GM21786 (cell line): Measurements from ENCODE around the gene SIRPA.

ENCODE experiments used
- ATAC-seq: cut with Tn5 transposase; IDR thresholded peaks from one replicate; pipeline ENCODE4 v1.9.1; 2021; ENCODE audit not compliant: unreplicated experiment

Gene SIRPA

DNA sequence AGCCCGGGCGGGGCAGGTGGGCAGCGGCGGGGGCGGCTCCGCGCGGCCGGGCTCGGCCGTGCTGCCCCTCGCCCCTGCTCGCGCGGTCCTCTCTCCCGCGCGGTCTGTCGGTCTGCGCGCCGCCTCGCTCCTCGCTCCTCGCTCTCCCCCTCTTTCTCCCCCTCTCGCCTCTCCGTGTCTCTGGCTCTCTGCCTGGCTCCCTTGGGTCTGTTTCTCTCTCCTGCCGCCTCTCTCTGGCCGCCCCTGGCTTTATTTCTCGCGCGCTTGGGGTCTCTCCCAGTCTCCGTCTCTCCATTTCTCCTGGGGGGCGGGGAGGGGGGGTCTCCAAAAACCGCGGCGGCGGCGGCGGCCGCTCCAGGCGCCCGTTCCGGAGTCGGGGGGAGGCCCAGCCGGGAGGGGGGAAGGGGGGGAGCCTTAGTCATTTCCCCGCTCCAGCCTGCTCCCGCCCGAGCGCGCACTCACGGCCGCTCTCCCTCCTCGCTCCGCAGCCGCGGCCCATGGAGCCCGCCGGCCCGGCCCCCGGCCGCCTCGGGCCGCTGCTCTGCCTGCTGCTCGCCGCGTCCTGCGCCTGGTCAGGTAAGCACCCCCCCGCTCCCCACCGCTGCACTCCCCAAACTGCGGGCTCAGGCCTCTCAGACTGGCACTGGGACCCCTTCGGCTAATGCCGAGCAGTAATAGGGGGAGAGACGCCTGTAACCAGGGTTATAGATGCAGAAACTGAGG, at the start of gene SIRPA:
Gene SIRPA (plus strand): TSS at position 457 of the 723 bp plus-strand sequence. CDS start 41 bp downstream, at position 498.
- no peak for ATAC-seq

DNA sequence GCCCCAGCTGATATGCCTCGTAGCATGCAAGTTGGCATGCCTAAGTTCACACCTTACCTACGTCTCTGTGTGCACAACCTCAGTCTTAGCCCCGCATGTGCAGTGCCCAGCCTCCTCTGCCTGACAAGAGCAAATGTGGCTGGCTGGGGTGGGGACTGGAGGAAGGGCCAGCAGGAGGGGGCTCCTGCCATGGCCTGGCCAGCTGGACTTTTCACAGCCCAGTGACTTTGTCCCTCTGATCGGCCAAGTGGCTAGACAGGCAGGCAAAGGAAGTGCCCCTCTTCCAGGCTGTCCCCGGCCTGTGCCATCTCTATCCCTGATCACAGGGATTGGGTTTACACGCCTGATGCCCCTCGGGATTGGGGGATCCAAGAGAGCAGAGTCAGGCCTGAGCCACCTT, 49.5 kb upstream of the SIRPA start:
- no peak for ATAC-seq

DNA sequence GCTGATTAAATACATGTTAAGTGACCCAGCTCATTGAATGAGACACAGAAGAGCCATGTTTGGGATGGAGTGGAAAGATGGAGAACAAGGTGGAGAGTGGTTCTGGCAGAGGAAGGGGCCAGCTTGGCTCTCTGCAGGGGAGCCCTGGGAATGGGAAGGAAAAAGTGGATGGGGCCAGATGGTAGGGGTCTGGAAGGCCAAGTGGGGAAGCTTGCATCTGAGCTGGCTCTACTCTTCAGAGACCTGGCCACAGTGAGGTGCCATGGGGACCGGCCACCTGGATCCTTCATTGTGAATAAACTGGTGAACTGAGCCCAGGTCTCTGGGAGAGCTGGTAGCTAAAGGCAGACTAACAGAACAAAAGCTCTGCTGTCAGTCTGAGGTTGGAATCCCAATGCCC, 48.9 kb upstream of the SIRPA start:
- no peak for ATAC-seq

DNA sequence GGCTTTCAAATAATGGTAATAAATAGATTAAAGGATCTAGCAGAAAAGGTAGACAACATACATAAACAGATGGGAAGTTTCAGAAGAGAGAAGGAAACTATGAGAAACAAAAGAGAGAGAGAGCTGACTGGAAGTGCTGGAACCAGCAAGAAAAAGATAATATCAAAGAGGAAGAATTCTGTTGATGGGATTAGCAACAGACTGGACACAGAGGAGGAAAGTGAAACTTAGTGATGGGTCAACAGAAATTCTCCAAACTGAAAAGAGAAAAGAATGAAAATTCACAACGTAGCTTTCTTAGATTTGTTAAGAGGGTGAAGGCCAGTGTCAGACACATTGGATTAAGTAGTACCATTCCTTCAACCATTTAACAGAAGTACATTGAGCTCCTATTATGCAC, 48.3 kb upstream of the SIRPA start:
- ATAC-seq: no peak

DNA sequence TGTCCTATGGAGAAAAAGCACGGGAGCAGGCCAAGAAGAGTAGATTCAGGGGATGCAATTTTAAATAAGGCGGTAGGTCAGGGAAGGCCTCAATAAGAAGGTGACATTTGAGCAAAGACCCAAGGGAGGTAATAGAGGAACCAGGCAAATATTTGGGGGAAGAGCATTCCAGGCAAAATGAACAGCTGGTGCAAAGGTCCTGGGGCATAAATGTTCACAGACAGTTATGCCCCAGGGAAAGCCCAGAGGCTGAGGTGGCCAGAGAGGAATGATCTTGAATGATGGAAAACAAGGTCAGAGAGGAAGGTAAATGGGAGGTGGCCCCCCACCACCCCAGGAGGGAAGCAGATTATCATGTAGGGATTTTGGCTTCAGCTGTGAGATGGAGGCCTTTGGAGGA, 47.4 kb upstream of the SIRPA start:
- ATAC-seq: no peak

DNA sequence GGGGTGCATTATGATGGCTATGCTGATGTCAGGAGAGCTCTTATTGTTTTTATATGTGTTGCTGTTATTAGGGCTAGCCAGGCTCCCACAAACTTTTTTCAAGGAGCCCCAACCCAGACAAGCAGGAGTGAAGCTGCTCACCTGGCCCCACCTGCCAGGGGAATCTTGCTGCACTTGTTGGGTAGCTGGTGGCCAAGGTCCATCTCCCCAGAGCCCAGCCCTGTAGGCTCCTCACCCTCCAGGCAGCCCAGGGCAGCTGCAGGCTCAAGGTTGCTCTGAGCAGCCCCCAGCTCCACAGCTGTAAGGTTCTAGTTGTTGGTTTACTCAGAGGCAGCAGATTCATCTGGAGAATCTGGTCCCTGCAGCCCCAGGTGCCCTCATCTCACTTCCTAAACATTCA, 46.8 kb upstream of the SIRPA start:
- no peak for ATAC-seq

DNA sequence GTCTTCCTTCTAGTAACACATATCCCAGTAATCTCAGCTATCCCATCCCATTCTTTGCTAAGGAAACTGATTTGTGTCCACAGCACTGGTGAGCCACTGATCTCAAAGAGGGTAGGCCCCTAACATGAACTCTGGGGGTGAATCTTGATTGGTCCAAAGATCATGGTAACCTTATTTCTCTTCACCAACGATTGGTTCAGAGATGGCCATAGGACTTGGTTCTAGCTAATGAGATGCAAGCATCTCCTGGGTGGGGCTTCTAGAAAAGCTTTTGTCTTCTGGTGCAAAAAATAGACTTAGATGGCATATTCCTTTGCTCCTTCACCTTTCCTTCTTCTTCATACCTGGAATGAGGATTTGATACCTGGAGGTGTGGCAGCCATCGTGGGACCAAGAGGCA, 43.8 kb upstream of the SIRPA start:
- no peak for ATAC-seq

DNA sequence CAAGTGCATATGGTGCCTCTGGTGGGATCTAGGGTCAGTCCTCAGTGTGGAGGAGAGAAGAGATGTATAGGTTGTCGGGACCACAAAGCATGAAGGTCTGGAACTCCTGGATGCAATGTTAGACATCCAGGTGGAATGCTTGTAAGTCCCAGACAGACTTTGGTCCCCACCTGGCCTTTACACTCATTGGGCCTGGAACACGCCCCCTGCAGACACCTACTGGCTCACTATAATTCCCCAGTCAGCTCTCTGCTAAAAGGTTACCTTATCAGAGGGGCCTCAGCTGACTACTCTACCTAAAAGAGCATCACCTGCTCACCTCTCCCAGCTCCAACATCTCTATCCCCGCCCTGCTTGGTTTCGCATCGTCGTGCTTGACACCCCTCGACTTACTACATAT, 41.7 kb upstream of the SIRPA start:
- ATAC-seq: no peak

DNA sequence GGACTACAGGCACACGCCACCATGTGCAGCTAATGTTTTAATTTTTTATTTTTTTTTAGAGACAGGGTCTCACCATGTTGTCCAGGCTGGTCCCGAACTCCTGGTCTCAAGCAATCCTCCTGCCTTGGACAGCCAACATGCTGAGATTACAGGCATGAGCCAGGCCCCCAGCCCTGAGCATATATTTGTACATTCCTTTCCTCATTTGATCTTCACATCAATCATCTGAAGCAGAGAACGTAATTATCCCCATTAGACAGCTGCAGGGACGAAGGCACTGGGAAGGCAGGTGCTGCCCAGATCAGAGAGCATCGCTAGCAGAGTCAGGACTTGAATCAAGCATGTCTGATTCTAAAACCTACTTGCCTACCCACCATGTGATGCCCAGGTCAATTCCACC, 41.0 kb upstream of the SIRPA start:
- ATAC-seq: no peak

DNA sequence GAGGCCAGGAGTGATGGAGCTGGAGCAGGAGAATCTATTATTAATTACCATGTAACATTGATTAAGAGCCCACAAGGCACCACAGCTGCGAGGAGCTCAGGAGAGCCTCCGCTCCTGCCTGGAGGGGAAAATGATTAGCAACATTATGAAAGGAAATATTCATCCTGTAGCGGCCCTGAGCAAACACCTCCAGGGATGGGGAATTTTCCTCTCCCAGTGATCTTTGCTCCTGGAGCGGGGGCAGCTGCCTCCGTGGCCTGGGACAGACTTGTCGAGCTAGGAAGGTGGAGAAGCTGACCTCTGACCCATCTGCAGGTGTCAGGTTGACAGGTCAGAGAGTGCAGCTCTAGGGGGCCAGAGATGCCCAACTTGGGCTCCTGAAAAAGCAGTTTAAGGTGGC, 40.1 kb upstream of the SIRPA start:
- no peak for ATAC-seq

DNA sequence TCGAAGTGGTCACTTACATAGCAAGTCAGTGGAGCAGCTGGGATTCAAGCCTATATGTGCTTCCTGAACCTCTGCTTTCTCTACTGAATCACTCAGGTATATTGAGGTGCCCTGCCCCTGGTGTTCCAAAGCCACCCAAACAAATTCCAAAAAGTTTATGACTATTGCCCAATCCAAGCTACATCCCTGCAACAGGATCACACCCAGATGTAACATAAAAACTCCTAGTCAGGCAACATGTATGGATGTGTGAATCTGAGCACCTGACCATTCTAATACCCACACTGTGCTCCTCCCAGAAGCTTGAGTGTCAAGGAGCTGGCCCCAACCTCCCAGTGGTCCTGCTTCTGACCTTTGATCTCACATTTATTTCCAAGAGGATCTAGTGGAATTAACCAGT, 39.5 kb upstream of the SIRPA start:
- no peak for ATAC-seq

DNA sequence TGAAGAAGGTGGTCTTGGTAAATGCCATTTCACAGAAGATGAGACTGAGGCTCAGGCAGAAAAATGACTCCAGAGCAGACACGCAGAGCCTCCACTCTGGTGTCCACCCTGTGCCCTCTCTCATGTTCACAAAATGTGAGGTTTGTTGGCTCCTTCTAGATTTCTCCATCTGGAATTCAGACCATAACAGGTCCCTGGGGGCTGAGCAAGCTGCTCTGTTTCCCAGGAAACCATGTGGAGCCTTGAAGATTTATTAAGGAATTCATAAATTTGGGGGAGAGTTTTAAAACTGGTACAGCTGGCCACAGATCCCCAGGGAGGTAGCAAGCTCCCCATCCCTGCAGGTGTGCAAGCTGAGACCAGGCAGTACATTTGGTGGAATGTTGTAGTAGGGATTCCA, 38.8 kb upstream of the SIRPA start:
- ATAC-seq: no peak

DNA sequence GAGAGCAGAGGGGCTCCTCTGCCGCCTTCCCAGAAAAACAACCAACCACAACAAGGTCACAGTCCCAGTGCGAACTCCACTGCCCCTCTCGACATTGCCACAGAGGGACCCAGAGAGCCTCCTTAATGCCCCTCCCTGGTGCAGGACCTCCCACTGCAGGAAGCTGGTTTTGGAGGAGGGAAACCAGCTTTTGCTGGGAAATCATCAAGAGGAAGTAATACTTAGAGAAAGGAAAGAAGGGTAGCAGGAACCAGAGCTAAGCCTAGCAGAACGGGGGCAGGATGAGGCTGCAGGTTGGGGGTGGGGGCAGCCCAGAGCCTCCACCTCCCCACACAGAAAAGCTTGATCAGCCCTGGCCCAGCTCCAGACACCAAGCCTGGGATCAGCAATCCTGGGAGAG, 37.7 kb upstream of the SIRPA start:
- ATAC-seq: no peak

DNA sequence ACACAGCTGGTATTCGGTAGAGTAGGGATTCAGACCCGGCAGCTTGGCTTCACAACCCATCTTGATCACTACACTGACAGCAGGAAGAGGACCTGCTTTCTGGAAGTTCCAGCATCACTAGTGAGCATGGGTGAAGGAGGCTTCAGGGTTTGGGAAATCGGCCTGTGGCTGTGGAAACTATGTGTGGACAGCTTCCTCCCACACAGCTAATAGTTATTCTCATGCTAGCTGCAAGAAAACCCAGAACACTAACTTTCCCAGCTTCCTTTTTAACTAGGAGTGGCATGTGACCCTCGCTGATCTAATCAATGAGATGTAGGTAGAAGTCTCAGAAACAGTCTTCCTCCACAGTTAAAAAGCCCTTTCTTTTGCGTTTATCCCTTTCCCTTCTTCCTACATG, 36.3 kb upstream of the SIRPA start:
- no peak for ATAC-seq

DNA sequence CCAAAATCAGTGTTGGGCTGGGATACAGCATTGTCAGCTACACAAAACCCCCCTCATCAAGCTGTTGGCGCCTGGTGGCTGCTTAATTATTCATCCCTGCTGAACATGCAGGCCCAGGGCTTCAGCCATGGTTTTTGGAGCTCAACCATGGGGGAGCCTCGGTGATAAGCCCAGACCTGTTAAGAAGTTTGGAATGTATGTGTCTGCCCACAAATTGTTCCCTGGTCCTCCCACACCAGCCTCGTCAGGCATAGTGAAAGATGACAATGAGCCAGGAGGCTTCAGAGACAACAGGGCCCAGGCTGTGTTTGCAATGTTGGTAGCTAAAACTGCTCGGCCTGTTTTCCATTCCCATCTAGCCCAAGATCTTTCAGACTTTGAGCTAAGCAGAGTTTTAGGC, 34.8 kb upstream of the SIRPA start:
- ATAC-seq: no peak

DNA sequence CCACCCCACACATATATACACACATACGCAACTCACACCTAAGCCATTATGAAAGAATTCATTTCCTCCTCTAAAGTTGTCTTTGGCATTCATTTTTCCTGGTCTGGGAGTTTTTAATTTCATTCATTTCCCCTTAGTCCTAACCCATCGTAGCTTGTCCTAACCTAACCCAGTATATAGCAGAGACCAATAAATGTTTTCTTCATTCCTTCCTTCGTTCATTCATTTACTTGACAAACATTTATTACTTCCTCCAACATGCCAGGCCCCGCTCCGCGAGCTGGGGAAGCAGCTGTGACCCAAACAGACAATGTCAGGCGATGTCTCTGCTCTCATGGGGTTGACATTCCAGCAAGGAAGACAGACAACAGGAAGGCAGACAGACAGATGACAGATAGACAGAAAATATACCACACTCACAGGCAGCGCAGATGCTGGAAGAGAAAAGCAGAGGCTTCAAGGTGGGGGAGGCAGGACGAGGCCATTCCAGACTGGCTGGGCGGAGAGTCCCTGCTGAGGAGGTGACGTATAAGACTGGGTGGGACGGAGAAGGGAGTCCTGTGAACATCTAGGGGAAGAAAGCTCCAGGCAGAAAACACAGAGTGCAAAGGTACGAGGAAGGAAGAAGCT, 33.7 kb upstream of the SIRPA start:
- no peak for ATAC-seq

DNA sequence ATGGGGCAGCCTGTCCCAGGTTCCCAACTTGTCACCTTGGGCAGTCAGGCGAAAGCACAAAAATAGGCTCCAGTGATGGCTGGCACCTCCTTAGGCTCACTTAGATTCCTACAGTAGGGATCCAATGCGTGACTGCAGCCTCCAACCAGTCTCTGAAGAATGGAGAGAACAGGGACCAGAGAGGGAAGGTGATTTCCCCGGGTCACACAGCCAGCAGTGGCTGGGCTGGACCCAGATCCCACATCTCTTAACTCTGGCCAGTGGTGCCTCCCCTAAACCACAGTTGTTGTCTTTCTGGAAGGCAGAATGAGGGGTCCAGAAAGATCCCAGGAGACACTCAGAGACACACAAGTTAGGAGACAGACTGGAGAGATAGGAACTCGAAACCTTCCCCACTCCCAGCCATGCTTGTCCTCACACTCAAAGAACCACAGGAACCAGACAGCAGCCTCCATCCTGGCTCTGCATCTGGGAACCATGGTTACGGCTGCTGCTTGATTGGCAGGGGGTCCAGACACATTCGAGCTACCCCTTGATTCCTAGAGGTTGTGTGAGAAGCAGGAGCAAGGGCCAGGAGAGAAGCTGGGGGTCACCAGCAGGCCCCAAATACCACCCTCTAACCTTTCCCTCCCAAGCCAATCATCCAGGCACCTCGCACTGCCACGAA, 33.1 kb upstream of the SIRPA start:
- no peak for ATAC-seq

DNA sequence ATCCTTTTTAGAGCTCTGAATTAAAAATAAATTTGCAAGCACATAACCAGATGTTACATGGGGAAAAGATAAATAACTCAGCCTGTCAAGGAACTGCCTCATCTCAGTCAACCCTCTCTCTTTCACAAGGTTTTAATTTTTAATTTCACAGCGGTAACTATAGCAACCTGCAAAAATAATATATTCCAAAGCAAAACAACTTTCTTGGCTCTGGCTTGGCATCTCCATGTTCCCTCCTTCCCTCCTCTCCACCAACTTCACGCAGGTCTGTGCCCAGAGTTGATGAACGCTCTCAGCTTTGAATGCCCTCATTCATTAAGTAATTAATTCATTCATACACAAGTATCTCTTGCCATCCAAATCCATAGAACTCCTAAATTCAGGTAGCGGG, 32.5 kb upstream of the SIRPA start:
- ATAC-seq: no peak

DNA sequence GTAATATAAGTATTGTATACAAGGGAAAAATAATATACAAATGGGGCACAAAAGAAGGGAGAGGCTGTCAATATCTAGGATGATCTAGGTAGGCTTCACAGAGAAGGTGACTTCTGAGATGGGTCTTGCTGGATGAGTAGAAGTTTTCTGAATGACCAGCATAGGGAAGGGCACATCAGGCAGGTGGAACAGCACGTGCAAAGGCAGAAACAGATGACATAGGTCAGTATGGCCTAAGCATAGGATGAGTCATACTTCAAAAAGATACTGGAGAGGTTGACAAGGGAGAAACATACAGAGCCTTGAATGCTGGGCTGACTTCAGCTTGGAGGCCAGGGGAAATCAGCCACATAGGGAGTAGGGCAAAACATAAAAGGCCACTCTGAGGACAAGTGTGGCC, 31.9 kb upstream of the SIRPA start:
- ATAC-seq: no peak

DNA sequence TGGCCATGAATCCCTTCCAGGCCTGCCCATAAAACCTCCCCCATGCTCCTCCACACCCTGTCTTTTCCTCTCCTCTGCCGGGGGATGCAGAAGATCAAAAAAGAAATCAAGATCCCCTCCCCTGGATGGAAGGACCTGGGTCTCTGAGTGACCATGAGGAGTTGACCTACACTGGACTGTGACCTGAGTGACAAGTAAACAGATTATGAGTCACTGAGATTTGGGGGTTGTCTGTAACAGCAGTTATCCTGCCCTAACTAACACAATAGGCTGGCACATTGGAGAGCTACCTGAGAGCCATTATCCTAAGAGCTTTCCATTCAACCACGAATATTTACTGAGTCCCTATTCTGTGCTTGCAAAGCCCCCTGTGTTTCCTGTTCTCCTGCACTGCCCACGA, 28.4 kb upstream of the SIRPA start:
- ATAC-seq: no peak

DNA sequence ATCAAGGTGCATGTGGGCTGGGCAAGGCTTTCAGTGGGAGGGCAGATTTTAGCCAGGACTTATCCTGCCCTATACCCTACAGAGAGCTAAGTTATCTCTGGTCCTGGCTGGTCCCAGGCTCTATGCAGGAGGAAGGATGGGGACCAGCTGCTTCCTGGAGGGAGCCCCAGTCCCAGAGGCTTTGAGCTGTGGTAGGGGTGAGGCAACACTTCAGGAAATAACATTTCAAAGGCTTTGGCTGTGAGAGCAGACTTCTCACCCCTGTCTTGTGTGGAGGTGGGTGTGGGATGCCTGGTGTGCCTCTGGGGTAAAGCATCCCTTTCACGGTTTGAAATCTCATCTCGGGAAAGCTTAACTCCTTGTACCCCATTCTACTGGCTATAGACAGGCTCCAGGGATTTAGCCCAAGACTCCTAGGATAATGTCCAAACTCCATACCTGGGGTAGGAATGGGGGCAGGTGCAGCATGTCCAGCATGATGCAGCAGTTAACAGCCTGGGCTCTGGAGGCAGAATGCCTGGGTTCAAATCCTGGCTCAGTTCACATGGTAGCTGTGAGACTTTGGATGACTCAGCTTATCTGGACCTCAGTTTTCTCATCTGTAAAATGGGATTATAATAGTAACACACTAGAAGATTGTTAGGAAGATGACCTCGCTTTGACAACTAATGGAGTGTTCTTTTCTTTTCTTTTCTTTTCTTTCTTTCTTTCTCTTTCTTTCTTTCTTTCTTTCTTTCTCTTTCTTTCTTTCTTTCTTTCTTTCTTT, 27.5 kb upstream of the SIRPA start:
- ATAC-seq: no peak

DNA sequence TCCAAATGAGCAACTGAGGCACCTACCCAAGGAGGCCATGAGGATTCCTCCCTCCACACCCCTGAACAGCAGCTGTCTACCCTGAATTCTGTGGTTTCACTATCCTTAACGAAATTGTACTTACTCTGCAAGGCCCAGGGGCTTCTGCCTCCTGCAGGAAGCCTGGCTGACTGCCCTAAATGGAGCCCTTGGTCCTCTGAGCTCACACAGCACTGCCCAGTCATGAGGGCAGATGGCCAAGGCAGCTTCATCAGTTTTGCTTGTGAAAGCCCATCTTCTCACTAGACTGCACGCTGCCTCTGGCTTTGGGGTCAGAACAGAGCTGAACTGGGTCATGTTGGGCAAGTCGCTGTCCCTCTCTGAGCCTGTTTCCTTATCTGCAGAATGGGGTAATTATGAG, 26.4 kb upstream of the SIRPA start:
- no peak for ATAC-seq
